ENCODE measurements around the gene PQBP1. TPM values are rescaled to one million over a fixed set of nuclear protein-coding genes. Genes with fewer than 3 reads are reported as not detected.
A peak's percentile ranks its signal among the peaks of the same experiment; 100 is the strongest.
"Not testable (repeated sequence)": the region's sequence is repeated elsewhere in the genome, so short reads cannot be mapped to it uniquely, and the experiment has no call there.

Gene PQBP1
- total RNA-seq, 4 donors from 2014 or later = 46.4 to 90.7 (median 70.3) TPM

DNA sequence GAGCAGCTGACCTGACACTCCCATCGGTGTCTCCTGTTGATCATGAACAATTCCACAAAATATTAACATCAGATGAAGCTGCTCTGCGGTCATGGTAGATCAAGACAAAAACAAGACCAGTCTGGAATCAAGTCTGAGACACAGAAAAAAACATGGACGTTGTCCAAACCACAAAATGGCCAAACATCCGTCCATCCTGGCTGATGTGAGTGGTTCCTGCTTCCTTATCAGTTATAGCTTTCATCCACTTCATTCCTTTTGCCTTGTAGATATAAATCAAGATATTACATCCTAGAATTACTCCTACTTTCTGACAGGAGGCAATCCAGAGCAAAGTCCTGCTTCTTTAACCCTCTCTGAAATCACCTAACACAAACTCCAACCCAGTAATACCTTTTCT, 33.5 kb upstream of the PQBP1 start:
- no peak for DNase-seq
- Histone ChIP-seq H3K9me3 (no peaks in the 10 kb centered on the region), H3K27ac (no peak overlapping the region), H3K36me3 (no peaks in the 10 kb centered on the region), H3K4me1 (no peaks in the 10 kb centered on the region), H3K27me3 (no peaks in the 10 kb centered on the region), H3K4me3 (no peak overlapping the region)
- intact Hi-C loops (cut with DNase I; ENCODE audit: low total_unique reads) = no loop called here
- TF ChIP-seq POLR2A (IDR thresholded peaks at IDR 0.05) = no peak
- TF ChIP-seq, protein P1, sequence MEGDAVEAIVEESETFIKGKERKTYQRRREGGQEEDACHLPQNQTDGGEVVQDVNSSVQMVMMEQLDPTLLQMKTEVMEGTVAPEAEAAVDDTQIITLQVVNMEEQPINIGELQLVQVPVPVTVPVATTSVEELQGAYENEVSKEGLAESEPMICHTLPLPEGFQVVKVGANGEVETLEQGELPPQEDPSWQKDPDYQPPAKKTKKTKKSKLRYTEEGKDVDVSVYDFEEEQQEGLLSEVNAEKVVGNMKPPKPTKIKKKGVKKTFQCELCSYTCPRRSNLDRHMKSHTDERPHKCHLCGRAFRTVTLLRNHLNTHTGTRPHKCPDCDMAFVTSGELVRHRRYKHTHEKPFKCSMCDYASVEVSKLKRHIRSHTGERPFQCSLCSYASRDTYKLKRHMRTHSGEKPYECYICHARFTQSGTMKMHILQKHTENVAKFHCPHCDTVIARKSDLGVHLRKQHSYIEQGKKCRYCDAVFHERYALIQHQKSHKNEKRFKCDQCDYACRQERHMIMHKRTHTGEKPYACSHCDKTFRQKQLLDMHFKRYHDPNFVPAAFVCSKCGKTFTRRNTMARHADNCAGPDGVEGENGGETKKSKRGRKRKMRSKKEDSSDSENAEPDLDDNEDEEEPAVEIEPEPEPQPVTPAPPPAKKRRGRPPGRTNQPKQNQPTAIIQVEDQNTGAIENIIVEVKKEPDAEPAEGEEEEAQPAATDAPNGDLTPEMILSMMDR (IDR thresholded peaks at IDR 0.05) = no peak

DNA sequence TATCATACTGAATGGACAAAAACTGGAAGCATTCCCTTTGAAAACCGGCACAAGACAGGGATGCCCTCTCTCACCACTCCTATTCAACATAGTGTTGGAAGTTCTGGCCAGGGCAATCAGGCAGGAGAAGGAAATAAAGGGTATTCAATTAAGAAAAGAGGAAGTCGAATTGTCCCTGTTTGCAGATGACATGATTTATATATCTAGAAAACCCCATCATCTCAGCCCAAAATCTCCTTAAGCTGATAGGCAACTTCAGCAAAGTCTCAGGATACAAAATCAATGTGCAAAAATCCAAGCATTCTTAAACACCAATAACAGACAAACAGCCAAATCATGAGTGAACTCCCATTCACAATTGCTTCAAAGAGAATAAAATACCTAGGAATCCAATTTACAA, 25.7 kb upstream of the PQBP1 start:
- intact Hi-C loops (cut with DNase I; ENCODE audit: low total_unique reads) = not testable (repeated sequence)

DNA sequence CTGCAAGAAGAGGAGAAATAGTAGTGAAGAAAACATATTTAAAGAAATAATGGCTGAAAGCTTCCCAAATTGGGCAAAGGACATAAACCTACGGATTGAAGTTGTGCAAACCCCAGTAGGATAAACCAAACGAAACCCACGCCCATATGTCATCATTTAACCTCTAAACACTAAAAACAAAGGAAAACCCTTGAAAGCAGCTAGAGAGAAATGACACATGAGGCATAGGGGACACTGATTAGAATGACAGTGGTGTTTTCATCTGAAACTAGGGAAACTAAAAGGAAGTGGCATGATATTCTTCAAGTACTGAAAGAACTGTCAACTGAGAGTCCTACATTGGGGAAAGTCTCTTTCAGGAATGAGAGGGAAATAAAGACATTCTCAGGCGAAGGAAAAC, 20.8 kb upstream of the PQBP1 start:
- H3K27me3 ChIP-seq; H3K36me3 ChIP-seq; intact Hi-C loops (cut with DNase I; ENCODE audit: low total_unique reads); H3K4me3 ChIP-seq; DNase-seq; H3K4me1 ChIP-seq; H3K27ac ChIP-seq; H3K9me3 ChIP-seq: not testable (repeated sequence)

More for the DNA sequence above, 25.7 kb upstream of the PQBP1 start:
- DNase-seq, H3K4me1 ChIP-seq, H3K27me3 ChIP-seq, H3K36me3 ChIP-seq, H3K27ac ChIP-seq, H3K9me3 ChIP-seq, H3K4me3 ChIP-seq: not testable (repeated sequence)

DNA sequence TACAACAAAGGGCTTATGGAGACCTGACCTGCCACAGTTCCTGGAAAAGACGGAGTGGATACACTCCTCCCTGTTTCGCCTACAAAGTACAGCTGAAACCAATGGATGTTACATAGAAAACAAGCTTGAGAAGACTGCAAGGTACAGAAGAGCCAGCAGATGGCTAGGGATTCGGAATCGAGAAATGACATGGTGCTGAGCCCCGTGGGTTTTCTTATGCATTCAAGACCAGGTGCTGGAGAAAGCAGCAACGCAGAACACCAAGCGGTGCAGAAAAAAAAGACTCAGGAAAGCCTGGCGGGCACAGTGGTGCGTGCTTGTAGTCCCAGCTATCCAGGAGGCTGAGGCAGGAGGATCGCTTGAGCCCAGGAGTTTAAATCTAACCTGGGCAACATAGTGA, 14.0 kb upstream of the PQBP1 start:
- TF ChIP-seq, protein P1 (IDR thresholded peaks at IDR 0.05) = no peak
- TF ChIP-seq POLR2A (IDR thresholded peaks at IDR 0.05) = no peak
- intact Hi-C loops (cut with DNase I; ENCODE audit: low total_unique reads) = no loop called here
- Histone ChIP-seq H3K4me1 (no peaks in the 10 kb centered on the region), H3K27ac (no peak overlapping the region), H3K9me3 (no peaks in the 10 kb centered on the region), H3K4me3 (no peak overlapping the region), H3K27me3 (no peaks in the 10 kb centered on the region), H3K36me3 (no peaks in the 10 kb centered on the region)
- no peak for DNase-seq

DNA sequence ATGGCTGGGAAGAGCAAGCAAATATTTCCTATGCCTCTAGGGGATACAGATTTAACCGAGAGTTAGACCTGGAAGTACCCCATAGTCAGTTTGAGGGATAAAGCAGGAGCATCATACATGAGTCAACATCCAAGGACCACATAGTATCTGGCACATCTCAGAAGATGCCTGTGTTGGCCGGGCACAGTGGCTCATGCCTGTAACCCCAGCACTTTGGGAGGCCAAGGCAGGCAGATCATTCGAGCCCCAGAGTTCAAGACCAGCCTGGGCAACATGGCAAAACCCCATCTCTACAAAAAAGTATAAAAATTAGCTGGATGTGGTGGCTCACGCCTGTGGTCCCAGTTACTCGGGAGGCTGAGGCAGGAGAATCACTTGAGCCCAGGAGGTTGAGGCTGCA, 11.1 kb upstream of the PQBP1 start:
- H3K4me3 ChIP-seq; H3K9me3 ChIP-seq; H3K4me1 ChIP-seq; DNase-seq; H3K27ac ChIP-seq; H3K27me3 ChIP-seq; intact Hi-C loops (cut with DNase I; ENCODE audit: low total_unique reads); H3K36me3 ChIP-seq: not testable (repeated sequence)

DNA sequence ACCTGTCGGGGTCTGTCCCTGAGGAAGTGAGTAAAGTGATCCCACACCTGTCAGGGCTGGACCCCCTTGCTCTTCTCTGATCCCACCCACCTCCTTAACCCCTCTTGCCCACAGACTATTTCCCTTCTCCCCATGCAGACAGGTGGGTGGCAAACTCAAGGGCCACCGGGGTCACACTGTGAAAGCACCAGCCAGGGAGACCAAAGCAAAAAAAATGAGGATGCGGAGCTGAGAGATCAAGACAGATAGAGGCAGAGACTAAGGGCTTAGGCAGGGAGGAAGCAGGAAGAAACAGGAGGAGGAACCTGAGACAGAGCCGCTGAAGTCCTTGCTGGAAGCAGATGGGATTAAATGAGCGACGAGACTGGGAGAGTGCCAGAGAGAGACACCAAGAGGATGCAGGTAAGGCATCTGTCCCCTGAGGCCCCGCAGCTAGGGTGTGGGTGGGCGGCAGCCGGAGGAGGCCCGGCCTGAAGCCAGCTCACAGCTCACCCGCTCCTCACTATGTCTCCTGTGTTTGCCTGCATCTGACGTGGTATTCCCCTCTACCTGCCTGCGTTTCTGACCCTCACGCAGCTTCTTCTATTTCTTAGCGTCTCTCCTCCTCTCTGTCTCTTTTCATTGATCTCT, 7.3 kb upstream of the PQBP1 start:
- TF ChIP-seq, protein P1 (IDR thresholded peaks at IDR 0.05) = no peak
- no peak for TF ChIP-seq POLR2A (IDR thresholded peaks at IDR 0.05)
- intact Hi-C loops (cut with DNase I; ENCODE audit: low total_unique reads) = no loop called here
- no peaks in the 10 kb centered on the region for H3K36me3 ChIP-seq
- no peaks in the 10 kb centered on the region for H3K27me3 ChIP-seq
- no peak for DNase-seq
- no peaks in the 10 kb centered on the region for H3K4me1 ChIP-seq
- peak overlapping the region; percentile 39 to 95 for H3K27ac ChIP-seq
- H3K4me3 ChIP-seq = peak overlapping the region; percentile 43 to 63
- H3K9me3 ChIP-seq = no peaks in the 10 kb centered on the region

DNA sequence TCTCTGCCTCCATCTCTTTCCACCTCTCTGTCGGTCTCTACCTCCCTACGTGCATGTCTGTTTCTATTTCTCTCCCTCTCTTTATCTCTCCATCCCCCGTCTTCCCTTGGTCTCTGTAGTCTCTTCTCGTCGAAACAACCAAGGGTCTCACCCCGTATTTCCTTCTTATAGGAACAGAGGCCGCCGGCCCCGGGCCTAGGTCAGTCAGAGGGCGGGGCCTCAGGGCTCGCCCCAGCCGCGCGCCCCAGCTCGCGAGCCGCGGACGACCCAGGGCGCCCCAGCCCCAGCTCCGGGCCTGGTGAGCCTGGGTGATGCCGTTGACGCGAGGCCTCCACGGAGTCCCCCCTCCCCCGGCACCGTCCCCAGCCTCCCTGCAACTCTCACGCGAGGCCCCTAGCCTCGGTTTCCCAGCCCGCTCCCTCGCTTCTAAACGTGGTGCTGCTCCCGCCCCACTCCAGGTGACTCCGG, 6.8 kb upstream of the PQBP1 start:
- intact Hi-C loops (cut with DNase I; ENCODE audit: low total_unique reads) = no loop called here

More for the DNA sequence above, 6.8 kb upstream of the PQBP1 start:
- no peaks in the 10 kb centered on the region for H3K36me3 ChIP-seq
- DNase-seq = peak in 1 of 2 donors; percentile 28
- H3K27ac ChIP-seq = peak overlapping the region; percentile 39 to 95
- TF ChIP-seq, protein P1 (IDR thresholded peaks at IDR 0.05) = no peak
- no peak for TF ChIP-seq POLR2A (IDR thresholded peaks at IDR 0.05)
- no peaks in the 10 kb centered on the region for H3K9me3 ChIP-seq
- no peaks in the 10 kb centered on the region for H3K4me1 ChIP-seq
- peak overlapping the region; percentile 43 to 63 for H3K4me3 ChIP-seq
- no peaks in the 10 kb centered on the region for H3K27me3 ChIP-seq

Measured in uterus (tissue), 4 donors.